Transverse colon (tissue), 3 donors: ENCODE results near the gene NSMCE3.

ENCODE experiments used
- CTCF ChIP-seq, 5 experiments: fragments of 200-600 bp in 3 of 5; fragments of 450-650 bp in 2 of 5; sonication (generic) in 3 of 5; IDR thresholded peaks; 1 replicate in 2 of 5; 2 replicates in 3 of 5; pipeline ENCODE4 v1.5.1; 2016 to 2017; ENCODE audit warnings: antibody characterized with exemption in 5 of 5, inconsistent platforms in 3 of 5, mild to moderate bottlenecking in 2 of 5, moderate library complexity in 1 of 5
- EP300 ChIP-seq: sonication (generic); formaldehyde crosslinking; IDR thresholded peaks from one replicate; pipeline ENCODE4 v1.6.1; 2017; ENCODE audit warnings: antibody characterized with exemption, low read depth

DNA sequence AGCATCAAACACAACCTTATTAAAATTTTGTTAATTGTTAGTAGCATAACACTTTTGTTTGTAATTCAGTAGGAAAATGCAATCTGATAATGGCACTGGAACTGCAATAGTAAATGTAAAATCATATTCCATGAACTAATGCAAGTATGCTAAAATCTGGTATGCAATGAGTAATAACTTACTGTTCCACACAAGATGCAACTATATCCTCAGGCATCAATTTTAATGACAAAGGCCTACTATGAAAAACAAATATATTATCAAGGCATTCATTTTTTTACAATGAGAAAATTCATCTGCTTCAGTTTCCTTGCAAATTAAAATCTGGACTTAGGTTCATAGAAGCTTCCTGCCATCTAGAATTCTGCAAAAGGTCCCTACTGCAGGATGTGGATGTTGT lies 1.4 kb upstream of the NSMCE3 start:
- TF ChIP-seq CTCF (IDR thresholded peaks at IDR 0.05) = no peak
- TF ChIP-seq EP300 = no peak
